Left cardiac atrium (tissue), 4 donors: ENCODE measurements around the gene CTSG. TPM values are rescaled to one million over a fixed set of nuclear protein-coding genes. Genes with fewer than 3 reads are reported as not detected.
"Not testable (repeated sequence)": the region's sequence is repeated elsewhere in the genome, so short reads cannot be mapped to it uniquely, and the experiment has no call there.

Experiments
- ATAC-seq, 2 donors: fragments of 200-7000 bp; cut with Tn5 transposase; one replicate each; pipeline ENCODE4 v1.9.1; 2020; ENCODE audit warnings: mild to moderate bottlenecking in 2 of 2, moderate library complexity in 2 of 2
- DNase-seq: peaks from one replicate; pipeline ENCODE4 v3.0.0-alpha.2; 2020
- intact Hi-C, 2 donors: fragments of 100-400 bp; cut with DNase I; formaldehyde crosslinking; loops; one replicate each; pipeline versions ENCODE4 v1.14.1 to v1.15.1; 2022 to 2023
- total RNA-seq, 2 donors: library from RNA; stranded (reverse); fragmentation: NEBNext Ultra II Directional; extraction: Animal tissue kit (Norgen Biotek cat#: 25700); gene quantifications; one replicate each; pipeline ENCODE4 v1.2.1, GENCODE V29; 2021
- donor health status: DM: no; HTN: yes; CAD: no.
- donor health status: DM: no; HTN: yes; CAD: no; lungs with severe emphysema.
- donor health status: DM: yes; HTN: yes; CAD: no.
- donor health status: Dilated cardiomyopathy.

The CTSG gene
- total RNA-seq, 2 donors from 2014 or later, result 2.4 to 5.3 TPM

- no peak for ATAC-seq
- intact Hi-C loops, result no loop called here
- no peak for DNase-seq
These were observed 12.5 kb downstream of the CTSG start for GRCh38 chr14:24563505-24563904.

GRCh38 chr14:24556756-24557155, 19.3 kb downstream of the CTSG start:
- ATAC-seq (no peak), DNase-seq (no peak)
- intact Hi-C loops, result no loop called here

GRCh38 chr14:24549064-24549463, 27.0 kb downstream of the CTSG start:
- intact Hi-C loops, ATAC-seq, DNase-seq: not testable (repeated sequence)

- ATAC-seq (no peak), DNase-seq (no peak)
- intact Hi-C loops, result no loop called here
These were observed 33.6 kb downstream of the CTSG start for GRCh38 chr14:24542346-24542936.

- no peak for ATAC-seq
- DNase-seq, result no peak
- intact Hi-C loops, result no loop called here
These were observed 40.3 kb downstream of the CTSG start for GRCh38 chr14:24535737-24536136.

GRCh38 chr14:24534286-24534685, 41.8 kb downstream of the CTSG start:
- no peak for ATAC-seq
- intact Hi-C loops, result no loop called here
- no peak for DNase-seq

- ATAC-seq, intact Hi-C loops, DNase-seq: not testable (repeated sequence)
These were observed 50.0 kb downstream of the CTSG start for GRCh38 chr14:24525877-24526620.

Other genes starting within 250 kb of the CTSG start
- gene ADCY4, start 241.2 kb downstream of the CTSG start, total RNA-seq, result 10 to 100 TPM; 19.2 to 43.9 TPM
- gene RIPK3, start 236.3 kb downstream of the CTSG start, total RNA-seq, result 1 to 10 TPM; 6.5 to 6.7 TPM
- 10 to 100 TPM; 23.9 to 30.9 TPM for gene NFATC4, start 208.1 kb downstream of the CTSG start, total RNA-seq
- gene NYNRIN, start 177.2 kb downstream of the CTSG start, total RNA-seq, result 10 to 100 TPM in 1 of 2 donors, 1 to 10 TPM in 1; 6.5 to 12.0 TPM
- gene CBLN3, start 146.6 kb downstream of the CTSG start, total RNA-seq, result 1 to 10 TPM; 2.2 to 2.5 TPM
- 10 to 100 TPM; 24.8 to 27.1 TPM for gene KHNYN, start 146.3 kb downstream of the CTSG start, total RNA-seq
- 10 to 100 TPM; 72.0 to 78.8 TPM for gene SDR39U1, start 133.5 kb downstream of the CTSG start, total RNA-seq
- 1 to 10 TPM in 1 of 2 donors, under 1 TPM in 1; 0.42 to 5.2 TPM for gene CMA1, start 68.0 kb downstream of the CTSG start, total RNA-seq
- 1 to 10 TPM in 1 of 2 donors, not detected in 1; 2.0 TPM for gene GZMH, start 33.4 kb upstream of the CTSG start, total RNA-seq
- gene GZMB, start 57.9 kb upstream of the CTSG start, total RNA-seq, result under 1 TPM; 0.47 to 0.73 TPM